Heart right ventricle (tissue), 16 donors: Measurements from ENCODE around the gene SMURF2. TPM values are rescaled to one million over a fixed set of nuclear protein-coding genes. Genes with fewer than 3 reads are reported as not detected.
"Not testable (repeated sequence)": the region's sequence is repeated elsewhere in the genome, so short reads cannot be mapped to it uniquely, and the experiment has no call there.

Experiments
- ATAC-seq, 8 donors: fragments of 200-7000 bp; cut with Tn5 transposase; one replicate each; pipeline ENCODE4 v1.9.1; 2020; ENCODE audit warnings: mild to moderate bottlenecking in 8 of 8, moderate library complexity in 8 of 8, moderate number of reproducible peaks in 1 of 8
- DNase-seq, 2 donors: peaks; one replicate each; pipeline ENCODE4 v3.0.0-alpha.2; 2020
- H3K27ac ChIP-seq, 10 donors: fragments of 200-600 bp; sonication (generic) in 2 of 10; one replicate each; pipeline versions ENCODE4 v1.5.0 to v1.8.0; 2020 to 2022; ENCODE audit warnings: mild to moderate bottlenecking in 3 of 10
- H3K27me3 ChIP-seq, 7 donors: fragments of 200-600 bp; one replicate each; pipeline ENCODE4 v1.8.0; 2021 to 2022; ENCODE audit warnings: mild to moderate bottlenecking in 2 of 7
- H3K36me3 ChIP-seq, 9 donors: fragments of 200-600 bp; sonication (generic) in 1 of 9; one replicate each; pipeline versions ENCODE4 v1.5.0 to v1.8.0; 2020 to 2022; ENCODE audit warnings: mild to moderate bottlenecking in 2 of 9
- H3K4me1 ChIP-seq, 9 donors: fragments of 200-600 bp; sonication (generic) in 1 of 9; one replicate each; pipeline versions ENCODE4 v1.5.0 to v1.8.0; 2020 to 2022; ENCODE audit warnings: mild to moderate bottlenecking in 4 of 9
- H3K4me3 ChIP-seq, 10 donors: fragments of 200-600 bp; sonication (generic) in 2 of 10; one replicate each; pipeline versions ENCODE4 v1.5.0 to v1.8.0; 2020 to 2022; ENCODE audit warnings: mild to moderate bottlenecking in 7 of 10, moderate library complexity in 2 of 10
- H3K9me3 ChIP-seq, 11 donors: fragments of 200-600 bp in 10 of 11; sonication (generic) in 2 of 11; one replicate each; pipeline versions ENCODE4 v1.5.0 to v1.8.0; 2013 to 2022; ENCODE audit warnings: mild to moderate bottlenecking in 2 of 11, control low read depth in 1 of 11, moderate library complexity in 1 of 11
- CTCF ChIP-seq, 9 donors: fragments of 200-600 bp; sonication (generic) in 2 of 9; IDR thresholded peaks; one replicate each; pipeline versions ENCODE4 v1.5.0 to v1.8.0; 2021 to 2022; ENCODE audit warnings: antibody characterized with exemption in 9 of 9, mild to moderate bottlenecking in 5 of 9, moderate library complexity in 1 of 9
- WGBS, 2 donors: extraction: QIAGEN DNeasy Blood & Tissue Kit; methylation state at CpG; one replicate each; pipeline ENCODE4 v1.1.7; 2013; ENCODE audit warnings: inconsistent platforms in 1 of 2; 5-methylcytosine and 5-hydroxymethylcytosine counted together
- intact Hi-C, 10 donors: fragments of 100-400 bp; cut with DNase I; formaldehyde crosslinking; loops; one replicate each; pipeline versions ENCODE4 v1.11.1 to v1.14.2; 2022
- polyA plus RNA-seq, 2 donors: library from polyadenylated mRNA; stranded (reverse); fragments of 200-250 nt; gene quantifications; one replicate each; pipeline ENCODE4 v1.2.3, GENCODE V29; 2013
- total RNA-seq, 10 donors: library from RNA; stranded (reverse); fragmentation: NEBNext Ultra II Directional in 3 of 10; extraction: Animal tissue kit (Norgen Biotek cat#: 25700) in 3 of 10; gene quantifications; one replicate each; pipeline versions ENCODE4 v1.2.1 to v1.2.4, GENCODE V29; 2021 to 2023
- donor health status: Arrhythmogenic right ventricular cardiomyopathy.
- donor health status: ischemic (EF 13 %, LVEDD 7.1; RV severe dilation, severe dysfunction).
- donor health status: healthy with polysubstance abuse.
- donor health status: DM: no; HTN: yes; CAD: no.
- donor health status: DM: no; HTN: no; CAD: no.
- donor health status: ischemic (EF 25% LVEDD 6.9; RV normal size, moderate dysfunction).
- donor health status: ischemic (EF 25% LVEDD 5.7; RV mildly dilated, moderate dysfunction).
- donor health status: healthy.
- donor health status: DM: yes; HTN: yes; CAD: no.
- donor health status: Ischemic cardiomyopathy.
- donor health status: ischemic (EF 35%, LVEDD 5.7; RV mildly dilated, moderate dysfunction).
- donor health status: nonischemic (EF 11% LVEDD 7.7; RV severe dilation, severe dysfunction).
- donor health status: DM: yes; HTN: yes; CAD: no.
- donor health status: PGD.
- donor health status: ischemic (EF 29% LVEDD 5.4; RV normal size, mild dysfunction).
- donor health status: nonischemic (EF 23%, LVEDD 6.1; RV moderate dilation, normal function).

SMURF2 gene
- total and polyA plus RNA-seq, 12 donors = 4.0 to 15.5 (median 12.2) TPM

- WGBS, 2 donors = 90 to 92% methylated on average over 12 of the region's 12 CpGs
- intact Hi-C loops = no loop called here
- H3K4me3 ChIP-seq = no peak overlapping the region
- DNase-seq = no peak
- ATAC-seq = no peak
- TF ChIP-seq CTCF (IDR thresholded peaks at IDR 0.05) = no peak
- peaks cover 0 to 6% (median 0%) of the 10 kb centered on the region in 9 donors for H3K4me1 ChIP-seq
- H3K27me3 ChIP-seq = no peaks in the 10 kb centered on the region
- H3K27ac ChIP-seq = no peak overlapping the region
- no peaks in the 10 kb centered on the region for H3K9me3 ChIP-seq
- no peaks in the 10 kb centered on the region for H3K36me3 ChIP-seq
Measured at GRCh38 chr17:64682261-64683181, 20.4 kb upstream of the SMURF2 start.

GRCh38 chr17:64679710-64680216 lies 17.7 kb upstream of the SMURF2 start:
- ATAC-seq = peak in 5 of 8 donors; percentile 37 to 82 (median 67)
- intact Hi-C loops = loop anchor here in 1 of 10 donors (10.0 kb wide), 1 partner anchor 75 kb away; no protein-coding TSS in a partner anchor
- no peak overlapping the region for H3K4me3 ChIP-seq
- H3K9me3 ChIP-seq = no peaks in the 10 kb centered on the region
- no peaks in the 10 kb centered on the region for H3K36me3 ChIP-seq
- peaks cover 0 to 6% (median 0%) of the 10 kb centered on the region in 9 donors for H3K4me1 ChIP-seq
- H3K27ac ChIP-seq = no peak overlapping the region
- DNase-seq = no peak
- no peaks in the 10 kb centered on the region for H3K27me3 ChIP-seq
- 69 to 72% methylated on average over 10 of the region's 10 CpGs for WGBS, 2 donors
- no peak for TF ChIP-seq CTCF (IDR thresholded peaks at IDR 0.05)

- 57 to 63% methylated on average over 3 of the region's 3 CpGs for WGBS, 2 donors
Measured at GRCh38 chr17:64676763-64677162, 14.7 kb upstream of the SMURF2 start.

GRCh38 chr17:64670843-64671590 lies 8.9 kb upstream of the SMURF2 start:
- DNase-seq, H3K4me1 ChIP-seq, H3K4me3 ChIP-seq, H3K27ac ChIP-seq, H3K36me3 ChIP-seq, H3K27me3 ChIP-seq, ATAC-seq, H3K9me3 ChIP-seq: not testable (repeated sequence)
- intact Hi-C loops = loop anchor here in 1 of 10 donors (10.0 kb wide), 1 partner anchor 84 kb away; no protein-coding TSS in a partner anchor
- 83 to 87% methylated on average over 10 of the region's 10 CpGs for whole genome bisulfite sequencing, 2 donors

More at GRCh38 chr17:64676763-64677162, 14.7 kb upstream of the SMURF2 start:
- ATAC-seq = no peak
- Histone ChIP-seq H3K4me3 (no peak overlapping the region), H3K4me1 (peaks cover 0 to 6% (median 0%) of the 10 kb centered on the region in 9 donors), H3K36me3 (no peaks in the 10 kb centered on the region), H3K9me3 (no peaks in the 10 kb centered on the region), H3K27me3 (no peaks in the 10 kb centered on the region), H3K27ac (no peak overlapping the region)
- TF ChIP-seq CTCF (IDR thresholded peaks at IDR 0.05) = no peak
- DNase-seq = no peak
- intact Hi-C loops = loop anchor here in 1 of 10 donors (10.0 kb wide), 1 partner anchor 78 kb away; no protein-coding TSS in a partner anchor

GRCh38 chr17:64667807-64668721 lies 6.0 kb upstream of the SMURF2 start:
- H3K27me3 ChIP-seq, H3K9me3 ChIP-seq, H3K4me1 ChIP-seq, ATAC-seq, H3K36me3 ChIP-seq, DNase-seq, H3K4me3 ChIP-seq, H3K27ac ChIP-seq: not testable (repeated sequence)
- 81 to 84% methylated on average over 14 of the region's 14 CpGs for WGBS, 2 donors
- intact Hi-C loops = loop anchor here in 2 of 10 donors (10.0 kb wide), 1 partner anchor 67 kb away; no protein-coding TSS in a partner anchor

GRCh38 chr17:64664299-64664981 lies 2.3 kb upstream of the SMURF2 start:
- WGBS, 2 donors = 81 to 86% methylated on average over 6 of the region's 6 CpGs
- peaks cover 0 to 21% (median 16%) of the 10 kb centered on the region in 9 donors for H3K4me1 ChIP-seq
- not testable (repeated sequence) for H3K4me3 ChIP-seq, H3K36me3 ChIP-seq, H3K27me3 ChIP-seq, DNase-seq, H3K9me3 ChIP-seq, ATAC-seq, H3K27ac ChIP-seq
- intact Hi-C loops = loop anchor here in 7 of 10 donors (5.0 to 10.0 kb wide), 4 partner anchors 58 to 73 kb away; no protein-coding TSS in a partner anchor
